Measurements from ENCODE around the gene F8A1.
"Not testable (repeated sequence)": the region's sequence is repeated elsewhere in the genome, so short reads cannot be mapped to it uniquely, and the experiment has no call there.

Gene F8A1

DNA sequence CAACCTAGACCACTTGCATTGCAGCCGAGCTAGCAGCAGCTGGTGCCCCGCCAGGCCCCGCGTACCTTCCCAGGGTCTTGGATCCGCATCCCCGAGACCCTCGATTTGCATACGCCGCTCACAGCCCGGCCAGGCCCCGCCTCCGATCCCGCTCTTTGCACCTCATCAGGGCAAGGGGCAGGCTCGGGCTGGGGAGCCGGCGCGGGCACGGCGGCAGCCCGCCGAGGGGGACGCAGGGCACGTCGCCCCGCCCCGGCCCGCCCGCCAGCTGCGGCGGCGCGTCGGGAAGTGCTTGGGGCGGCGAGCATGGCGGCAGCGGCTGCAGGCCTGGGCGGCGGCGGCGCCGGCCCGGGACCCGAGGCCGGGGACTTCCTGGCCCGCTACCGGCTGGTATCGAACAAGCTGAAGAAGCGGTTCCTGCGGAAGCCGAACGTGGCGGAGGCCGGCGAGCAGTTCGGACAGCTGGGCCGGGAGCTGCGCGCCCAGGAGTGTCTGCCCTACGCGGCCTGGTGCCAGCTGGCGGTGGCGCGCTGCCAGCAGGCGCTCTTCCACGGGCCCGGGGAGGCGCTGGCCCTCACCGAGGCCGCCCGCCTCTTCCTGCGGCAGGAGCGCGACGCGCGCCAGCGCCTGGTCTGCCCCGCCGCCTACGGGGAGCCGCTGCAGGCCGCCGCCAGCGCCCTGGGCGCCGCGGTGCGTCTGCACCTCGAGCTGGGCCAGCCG, at the start of gene F8A1:
TSS of gene F8A1 (plus strand) at position 287 of the 720 bp plus-strand sequence. CDS start at position 307, 20 bp downstream.
- DNase-seq (ENCODE audit: low spot score): not testable (repeated sequence)

DNA sequence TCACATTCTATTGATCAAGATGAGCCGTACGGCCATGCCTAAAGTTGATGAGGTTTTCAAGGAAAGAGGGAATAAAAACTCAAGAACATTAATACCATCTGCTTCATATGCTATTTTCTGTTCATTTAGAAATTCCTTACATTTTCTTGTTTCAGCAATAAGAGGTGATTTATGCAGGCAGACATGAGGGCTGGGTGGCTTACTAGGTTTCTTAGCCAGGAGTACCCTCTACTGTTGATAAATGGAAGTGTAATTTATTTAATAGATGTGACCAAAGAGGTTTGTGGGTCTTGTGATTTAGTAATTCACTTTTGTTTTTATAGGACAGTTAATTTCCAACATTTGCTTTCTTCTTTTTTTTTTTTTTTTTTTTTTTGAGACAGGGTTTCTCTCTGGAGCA, 45.3 kb upstream of the F8A1 start:
- DNase-seq (ENCODE audit: low spot score): peak; percentile 8

DNA sequence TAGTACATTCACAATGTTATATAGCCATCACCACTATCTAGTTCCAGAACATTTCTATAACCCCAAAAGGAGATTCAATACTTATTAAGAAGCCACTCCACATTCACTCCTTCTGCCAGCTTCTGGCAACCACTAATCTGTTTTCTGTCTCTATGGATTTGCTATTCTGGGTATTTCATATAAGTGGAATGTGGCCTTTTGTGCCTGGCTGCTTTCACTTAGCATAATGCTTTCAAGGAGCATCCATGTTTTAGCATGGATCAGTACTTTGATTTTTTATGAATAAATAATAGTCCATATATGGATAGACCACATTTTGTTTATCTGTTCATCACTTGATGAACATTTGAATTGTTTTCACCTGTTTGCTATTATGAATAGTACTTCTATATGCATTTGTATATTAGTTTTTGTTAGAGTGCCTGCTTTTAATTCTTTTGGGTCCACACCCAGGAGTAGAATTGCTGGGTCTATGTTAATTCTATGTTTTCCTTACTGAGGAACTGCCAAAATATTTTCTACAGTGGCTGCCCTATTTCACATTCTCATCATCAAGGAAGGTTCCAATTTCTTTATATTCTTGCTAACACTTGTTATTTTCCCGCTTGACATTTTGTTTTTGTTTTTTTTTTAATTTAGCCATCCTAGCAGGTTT, 35.1 kb upstream of the F8A1 start:
- no peak for DNase-seq (ENCODE audit: low spot score)

DNA sequence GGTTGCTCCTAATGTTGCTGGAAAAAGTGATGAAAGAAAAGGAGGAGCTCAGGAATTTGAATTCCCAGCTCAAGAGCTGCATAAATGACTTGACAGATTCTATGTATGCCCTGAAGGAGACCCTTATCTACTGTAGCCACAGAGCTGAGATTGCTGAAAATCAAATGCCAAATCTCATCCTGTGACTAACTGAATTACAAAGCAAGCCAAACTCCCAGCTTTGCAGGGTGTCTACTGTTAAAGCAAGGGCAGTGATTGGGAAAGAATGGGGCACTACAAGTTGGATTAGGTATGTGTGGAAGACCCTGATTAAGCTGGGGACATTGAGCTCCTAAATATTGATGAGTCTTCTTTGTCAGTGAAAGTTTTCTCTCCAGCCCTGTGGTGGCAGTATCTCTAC, 30.9 kb upstream of the F8A1 start:
- no peak for DNase-seq (ENCODE audit: low spot score)

DNA sequence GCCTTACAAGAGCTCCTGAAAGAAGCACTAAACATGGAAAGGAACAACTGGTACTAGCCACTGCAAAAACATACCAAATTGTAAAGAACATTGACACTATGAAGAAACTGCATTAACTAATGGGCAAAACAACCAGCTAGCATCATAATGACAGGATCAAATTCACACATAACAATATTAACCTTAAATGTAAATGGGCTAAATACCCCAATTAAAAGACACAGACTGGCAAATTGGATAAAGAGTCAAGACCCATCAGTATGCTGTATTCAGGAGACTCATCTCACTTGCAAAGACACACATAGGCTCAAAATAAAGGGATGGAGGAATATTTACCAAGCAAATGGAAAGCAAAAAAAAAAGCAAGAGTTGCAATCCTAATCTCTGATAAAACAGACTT, 17.6 kb upstream of the F8A1 start:
- not testable (repeated sequence) for DNase-seq (ENCODE audit: low spot score)

DNA sequence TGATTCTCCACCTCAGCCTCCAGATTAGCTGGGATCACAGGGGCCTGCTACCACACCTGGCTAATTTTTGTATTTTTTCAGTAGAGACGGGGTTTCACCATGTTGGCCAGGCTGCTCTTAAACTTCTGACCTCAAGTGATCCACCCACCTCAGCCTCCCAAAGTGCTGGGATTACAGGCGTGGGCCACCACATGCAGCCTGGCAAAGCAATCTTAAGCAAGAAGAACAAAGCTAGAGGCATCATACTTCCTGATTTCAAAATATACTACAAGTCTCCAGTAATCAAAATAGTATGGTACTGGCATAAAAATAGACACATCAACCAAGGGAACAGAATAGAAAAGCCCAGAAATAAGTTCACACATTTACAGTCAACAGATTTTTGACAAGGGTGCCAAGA, 12.8 kb upstream of the F8A1 start:
- no peak for DNase-seq (ENCODE audit: low spot score)

DNA sequence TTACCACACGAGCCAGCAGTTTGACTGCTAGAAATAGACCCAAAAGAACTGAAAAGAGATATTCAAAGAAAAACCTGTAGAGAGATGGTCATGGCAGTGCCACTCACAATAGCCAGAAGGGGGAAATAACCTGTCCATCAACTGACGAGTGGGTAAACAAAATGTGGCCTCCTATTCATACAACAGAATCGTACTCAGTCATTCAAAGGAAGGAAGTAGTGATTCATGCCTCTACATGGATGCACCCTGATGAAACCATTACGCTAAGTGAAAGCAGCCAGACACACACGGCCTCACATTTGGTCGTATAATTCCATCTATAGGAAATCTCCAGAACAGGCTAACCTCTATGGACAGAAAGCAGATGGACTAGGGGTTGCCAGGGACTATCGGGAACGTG, 2.1 kb upstream of the F8A1 start:
- not testable (repeated sequence) for DNase-seq (ENCODE audit: low spot score)

DNA sequence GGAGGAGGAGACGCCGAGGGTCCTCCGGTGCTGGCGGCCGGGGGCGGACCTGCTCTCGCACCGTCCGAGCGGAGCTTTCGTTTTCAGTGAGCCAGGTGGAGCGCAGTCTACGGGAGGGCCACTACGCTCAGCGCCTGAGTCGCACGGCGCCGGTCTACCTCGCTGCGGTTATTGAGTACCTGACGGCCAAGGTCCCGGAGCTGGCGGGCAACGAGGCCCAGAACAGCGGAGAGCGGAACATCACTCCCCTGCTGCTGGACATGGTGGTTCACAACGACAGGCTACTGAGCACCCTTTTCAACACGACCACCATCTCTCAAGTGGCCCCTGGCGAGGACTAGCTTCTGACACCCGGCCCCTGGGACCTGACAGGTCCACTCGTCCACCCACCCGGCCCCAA, 1.1 kb upstream of the F8A1 start:
- not testable (repeated sequence) for DNase-seq (ENCODE audit: low spot score)

DNA sequence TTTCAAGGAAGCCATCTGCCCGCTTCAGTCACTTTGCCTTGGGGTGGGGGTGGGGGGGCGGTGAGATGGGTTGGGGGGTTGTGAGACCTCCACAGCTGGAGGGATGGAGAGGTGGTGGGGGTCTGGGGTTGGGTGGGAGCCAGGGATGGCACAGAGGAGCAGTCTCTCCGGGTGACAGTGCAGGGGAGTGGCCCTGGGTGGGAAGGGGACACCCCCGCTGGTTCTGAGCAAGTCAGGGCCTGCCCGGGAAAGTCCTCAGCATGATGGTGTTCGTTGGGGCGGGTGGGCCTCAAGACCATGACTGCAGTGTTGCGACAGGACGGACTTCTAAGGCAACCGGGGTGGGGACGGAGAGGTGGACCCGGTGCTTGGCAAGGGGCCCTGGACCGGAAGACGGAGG, 606 bp upstream of the F8A1 start:
- not testable (repeated sequence) for DNase-seq (ENCODE audit: low spot score)

DNA sequence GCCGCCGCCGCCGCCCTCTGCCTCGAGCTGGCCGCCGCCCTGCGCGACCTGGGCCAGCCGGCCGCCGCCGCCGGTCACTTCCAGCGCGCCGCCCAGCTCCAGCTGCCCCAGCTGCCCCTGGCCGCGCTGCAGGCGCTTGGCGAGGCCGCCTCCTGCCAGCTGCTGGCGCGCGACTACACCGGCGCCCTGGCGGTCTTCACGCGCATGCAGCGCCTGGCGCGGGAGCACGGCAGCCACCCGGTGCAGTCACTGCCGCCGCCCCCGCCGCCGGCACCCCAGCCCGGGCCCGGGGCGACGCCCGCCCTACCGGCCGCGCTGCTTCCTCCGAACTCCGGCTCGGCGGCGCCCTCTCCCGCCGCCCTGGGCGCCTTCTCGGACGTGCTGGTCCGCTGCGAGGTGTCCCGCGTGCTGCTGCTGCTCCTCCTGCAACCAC, 650 bp downstream of the F8A1 start:
- not testable (repeated sequence) for DNase-seq (ENCODE audit: low spot score)

DNA sequence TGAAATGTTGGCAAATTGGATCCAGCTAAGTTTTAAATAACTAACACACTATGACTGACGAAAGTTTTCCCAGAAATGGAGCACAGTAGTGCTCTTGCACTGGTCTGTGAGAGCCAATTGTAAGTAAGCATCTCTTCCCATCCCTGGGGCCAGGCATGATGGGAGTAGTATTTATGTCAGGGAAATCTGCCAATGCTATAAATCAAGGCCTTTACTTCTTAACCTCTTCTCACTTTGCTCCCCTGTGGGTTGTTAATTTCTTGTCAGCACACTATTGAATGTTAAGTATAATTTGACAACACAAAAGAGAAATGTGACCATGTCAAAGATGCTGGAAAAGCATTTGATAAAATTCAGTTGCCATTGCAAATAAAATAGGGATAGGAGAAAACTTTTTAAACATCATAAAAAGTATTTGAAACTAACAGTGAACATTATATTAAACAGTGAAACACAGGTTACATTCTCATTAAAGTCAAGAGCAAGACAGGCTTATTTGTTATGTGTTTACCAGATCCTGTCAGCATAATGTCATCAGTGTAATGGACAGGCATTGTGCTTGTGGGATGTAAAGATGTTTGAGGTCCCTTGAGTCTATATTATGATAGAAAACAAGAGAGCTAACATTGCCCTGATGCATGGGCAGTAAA, 5.0 kb downstream of the F8A1 start:
- no peak for DNase-seq (ENCODE audit: low spot score)

DNA sequence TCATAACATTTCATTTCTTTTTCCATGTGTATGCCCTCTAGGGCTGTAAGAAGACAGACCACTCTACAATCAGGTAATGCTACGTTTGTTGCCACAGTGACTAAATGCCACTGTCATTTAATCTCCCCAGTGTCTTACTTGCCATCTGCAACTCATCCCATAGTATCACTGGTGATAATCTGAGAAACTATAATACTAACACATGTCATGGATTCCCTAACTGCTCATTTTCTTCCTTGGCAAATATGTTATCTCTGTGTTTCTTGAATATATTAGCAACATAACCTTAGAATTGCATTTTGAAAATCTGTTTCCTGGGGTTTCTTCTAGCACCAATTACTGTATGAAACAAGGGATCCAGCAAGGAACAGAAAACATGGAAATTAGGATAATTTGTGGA, 6.1 kb downstream of the F8A1 start:
- no peak for DNase-seq (ENCODE audit: low spot score)

DNA sequence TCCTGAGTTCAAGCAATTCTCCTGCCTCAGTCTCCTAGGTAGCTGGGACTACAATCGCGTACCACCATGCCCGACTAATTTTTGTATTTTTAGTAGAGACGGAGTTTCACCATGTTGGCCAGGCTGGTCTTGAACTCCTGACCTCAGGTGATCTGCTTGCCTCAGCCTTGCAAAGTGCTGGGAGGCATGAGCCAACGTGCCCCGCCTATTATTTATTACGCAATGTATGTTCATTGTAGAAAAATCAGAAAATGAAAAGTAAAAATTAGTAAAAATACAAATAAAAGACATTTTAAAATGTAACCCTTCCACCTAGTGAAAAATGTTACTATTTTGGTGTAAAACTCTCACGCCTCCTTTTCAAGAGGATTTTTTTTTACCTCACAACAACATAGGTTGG, 14.2 kb downstream of the F8A1 start:
- no peak for DNase-seq (ENCODE audit: low spot score)

DNA sequence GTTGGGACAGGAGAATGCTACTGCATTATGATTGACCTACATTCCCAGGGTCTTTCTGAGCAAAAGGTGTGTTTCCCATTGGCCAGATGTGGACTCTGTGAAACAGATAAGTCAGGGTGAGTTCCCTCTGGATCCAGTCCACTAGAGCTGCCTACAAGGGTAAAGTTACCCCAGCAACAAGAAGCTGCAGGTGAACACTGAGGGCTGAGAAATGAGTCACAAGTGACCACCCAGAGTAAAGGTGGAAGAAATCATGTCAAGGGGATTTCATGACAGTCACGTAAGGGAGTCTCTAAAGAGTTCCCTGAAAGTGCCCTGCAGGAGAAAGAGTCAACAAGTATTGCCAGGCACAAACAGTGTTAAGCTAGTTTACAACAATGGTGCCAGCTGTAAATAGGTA, 16.3 kb downstream of the F8A1 start:
- no peak for DNase-seq (ENCODE audit: low spot score)

DNA sequence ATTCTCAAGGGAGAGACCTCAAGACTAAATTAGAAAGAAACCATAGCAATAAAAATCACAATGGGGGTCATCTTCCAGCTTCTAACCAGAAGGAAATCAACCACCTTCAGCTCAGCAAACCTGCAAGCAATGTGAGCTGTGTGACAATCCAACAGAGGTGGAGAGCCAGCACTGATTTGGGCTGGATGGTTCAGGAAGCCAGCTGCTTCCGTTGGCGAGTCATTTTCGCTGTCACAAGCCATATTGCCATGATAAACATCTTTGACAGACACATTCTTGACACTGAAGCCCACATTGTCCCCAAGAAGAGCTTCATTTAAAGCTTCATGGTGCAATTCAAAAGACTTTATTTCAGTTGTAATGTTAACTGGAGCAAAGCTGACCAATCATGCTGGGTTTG, 22.7 kb downstream of the F8A1 start:
- DNase-seq (ENCODE audit: low spot score): no peak

DNA sequence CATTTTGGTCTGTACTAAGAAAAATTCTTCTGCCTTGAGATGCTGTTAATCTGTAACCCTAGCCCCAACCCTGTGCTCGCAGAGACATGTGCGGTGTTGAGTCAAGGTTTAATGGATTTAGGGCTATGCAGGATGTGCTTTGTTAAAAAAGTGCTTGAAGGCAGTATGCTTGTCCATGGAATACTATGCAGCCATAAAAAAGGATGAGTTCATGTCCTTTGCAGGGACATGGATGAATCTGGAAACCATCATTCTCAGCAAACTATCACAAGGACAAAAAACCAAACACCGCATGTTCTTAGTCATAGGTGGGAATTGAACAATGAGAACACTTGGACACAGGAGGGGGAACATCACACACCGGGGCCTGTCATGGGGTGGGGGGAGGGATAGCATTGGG, 23.9 kb downstream of the F8A1 start:
- not testable (repeated sequence) for DNase-seq (ENCODE audit: low spot score)

DNA sequence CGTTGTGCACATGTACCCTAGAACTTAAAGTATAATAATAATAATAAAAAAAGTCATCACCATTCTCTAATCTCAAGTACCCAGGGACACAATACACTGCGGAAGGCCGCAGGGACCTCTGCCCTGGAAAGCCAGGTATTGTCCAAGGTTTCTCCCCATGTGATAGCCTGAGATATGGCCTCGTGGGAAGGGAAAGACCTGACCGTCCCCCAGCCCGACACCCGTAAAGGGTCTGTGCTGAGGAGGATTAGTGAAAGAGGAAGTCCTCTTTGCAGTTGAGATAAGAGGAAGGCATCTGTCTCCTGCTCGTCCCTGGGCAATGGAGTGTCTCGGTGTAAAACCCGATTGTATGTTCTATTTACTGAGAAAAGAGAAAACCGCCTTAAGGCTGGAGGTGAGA, 24.4 kb downstream of the F8A1 start:
- DNase-seq (ENCODE audit: low spot score): not testable (repeated sequence)

DNA sequence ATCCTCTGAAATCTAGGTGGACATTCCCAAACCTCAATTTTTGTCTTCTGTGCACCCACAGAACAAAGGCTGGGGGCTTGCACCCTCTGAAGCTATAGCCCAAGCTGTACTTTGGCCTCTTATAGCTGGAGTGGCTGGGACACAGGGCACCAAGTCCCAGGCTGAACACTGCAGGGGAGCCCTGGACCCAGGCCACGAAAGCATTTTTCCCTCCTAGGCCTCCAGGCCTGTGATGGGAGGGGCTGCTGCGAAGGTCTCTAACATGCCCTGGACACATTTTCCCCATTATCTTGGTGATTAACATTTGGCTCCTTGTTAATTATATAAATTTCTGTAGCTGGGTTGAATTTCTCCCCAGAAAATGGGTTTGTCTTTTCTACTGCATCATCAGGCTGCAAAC, 27.9 kb downstream of the F8A1 start:
- no peak for DNase-seq (ENCODE audit: low spot score)

DNA sequence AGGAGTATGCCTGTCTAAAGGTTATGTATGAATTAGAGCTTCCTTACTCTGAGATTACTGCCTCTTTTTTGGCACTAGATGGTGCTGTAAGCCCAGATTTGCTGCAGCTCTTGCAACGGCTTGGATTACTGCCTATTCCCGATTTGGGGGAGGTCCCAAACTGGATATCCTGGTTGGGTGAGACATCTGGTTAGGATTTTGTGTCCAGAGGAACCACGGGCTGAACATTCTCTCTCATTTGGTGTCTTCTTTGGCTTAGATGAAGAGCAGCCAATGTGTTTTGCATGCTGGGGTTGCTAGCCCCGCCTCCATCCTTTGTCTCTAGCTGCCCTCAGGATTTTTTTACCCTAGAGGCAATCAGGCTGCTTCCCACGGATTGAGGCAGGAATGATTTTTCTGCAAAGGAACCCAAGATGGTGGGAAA, 31.9 kb downstream of the F8A1 start:
- DNase-seq (ENCODE audit: low spot score): peak; percentile 8

DNA sequence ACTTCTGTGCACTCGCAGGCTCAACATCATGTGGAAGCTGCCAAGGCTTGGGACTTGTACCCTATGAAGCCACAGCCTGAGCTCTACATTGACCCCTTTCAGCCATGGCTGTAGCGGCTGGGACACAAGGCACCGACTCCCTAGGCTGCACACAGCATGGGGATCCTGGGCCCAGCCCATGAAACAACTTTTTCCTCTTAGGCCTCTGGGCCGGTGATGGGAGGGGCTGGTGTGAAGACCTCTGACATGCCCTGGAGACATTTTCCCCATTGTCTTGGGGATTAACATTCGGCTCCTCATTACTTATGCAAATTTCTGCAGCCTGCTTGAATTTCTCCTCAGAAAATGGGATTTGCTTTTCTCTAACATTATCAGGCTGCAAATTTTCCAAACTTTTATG, 38.6 kb downstream of the F8A1 start:
- not testable (repeated sequence) for DNase-seq (ENCODE audit: low spot score)
